ENCODE results near the gene RARB. TPM values are rescaled to one million over a fixed set of nuclear protein-coding genes. Genes with fewer than 3 reads are reported as not detected.

The RARB gene
- total and polyA plus RNA-seq, 2 of the 13 experiments (the other 11 are each of a cell fraction or from before 2014, with no cell fraction given), result 0.16 TPM; not detected in 1

DNA sequence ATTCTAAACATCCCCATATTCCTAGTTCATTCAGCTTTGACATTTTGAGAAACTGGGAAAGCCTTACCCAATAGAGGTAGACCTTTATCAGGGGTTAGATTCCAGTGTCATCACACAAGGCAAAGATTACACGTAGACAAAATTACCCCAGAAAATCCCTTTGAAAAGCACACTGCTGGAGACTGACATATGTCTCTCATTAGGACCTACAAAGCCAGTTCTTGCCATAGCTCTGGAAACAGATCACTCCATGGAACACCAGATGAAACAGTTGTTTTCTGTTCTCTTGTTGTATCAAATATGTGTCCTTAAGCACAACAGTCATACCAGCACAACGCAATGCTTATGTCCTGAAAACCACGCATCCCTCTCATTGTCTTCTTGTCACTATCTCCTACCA, 44.7 kb downstream of the RARB start:
- WGBS (ENCODE audit: low lambda C conversion rate), result 72% methylated on average over 3 of the region's 3 CpGs
- H3K27me3 ChIP-seq (ENCODE audit: control insufficient read depth in 1 of 2, insufficient read depth in 2 of 2, low read length in 2 of 2), result no peaks in the 10 kb centered on the region
- ChIA-PET POLR2A (no interaction called here), CTCF (ENCODE audit: low intra/inter-chr PET ratio, low total read pairs) (no interaction called here)
- H3K36me3 ChIP-seq (replicated peaks in 1 of 2; ENCODE audit: control insufficient read depth in 1 of 2, insufficient read depth in 2 of 2, low read length in 2 of 2), result no peaks in the 10 kb centered on the region
- H3K9me3 ChIP-seq (ENCODE audit: low read length), result no peaks in the 10 kb centered on the region
- no peak overlapping the region for H3K9ac ChIP-seq (ENCODE audit: insufficient read depth, low read depth, low read length)
- no peak overlapping the region for H3K27ac ChIP-seq (ENCODE audit: extremely low read length, insufficient read depth, low read length)
- intact Hi-C loops (cut with micrococcal nuclease; ENCODE audit: unreplicated experiment) (no loop called here), in situ Hi-C loops (cut with HindIII; ENCODE audit: extremely low pct_ligation_motif_present, low pct_unique_long_range_greater_than_20kb) (no loop called here)
- no TSS peak for BruUV-seq (replicated peaks)
- no peak overlapping the region for H3K4me3 ChIP-seq (replicated peaks in 1 of 3; ENCODE audit: insufficient read depth in 1 of 3, low read depth in 2 of 3, low read length in 3 of 3)
- no peaks in the 10 kb centered on the region for H4K20me1 ChIP-seq (ENCODE audit: insufficient read depth, low read length)
- H3K79me2 ChIP-seq (ENCODE audit: insufficient read depth, low read length), result no peaks in the 10 kb centered on the region
- no peak for FAIRE-seq
- H2AFZ ChIP-seq (ENCODE audit: low read length), result no peak overlapping the region
- no peak overlapping the region for H3K4me2 ChIP-seq (ENCODE audit: low read depth, low read length)
- no peaks in the 10 kb centered on the region for H3K4me1 ChIP-seq (ENCODE audit: insufficient read depth, low read length)
- ATAC-seq, result no peak
- DNase-seq (ENCODE audit: low spot score), result no peak
- no peak for TF ChIP-seq SMAD9 (CRISPR knock-in tag; IDR thresholded peaks at IDR 0.05)
- TF ChIP-seq IRF2 (CRISPR knock-in tag; IDR thresholded peaks at IDR 0.05), result no peak
- no peak for TF ChIP-seq ZNF589 (CRISPR knock-in tag; conservative IDR thresholded peaks at IDR 0.05)
- TF ChIP-seq NR1H2 (CRISPR knock-in tag; IDR thresholded peaks at IDR 0.05; ENCODE audit: borderline replicate concordance, low read depth), result no peak
- TF ChIP-seq, protein P1, sequence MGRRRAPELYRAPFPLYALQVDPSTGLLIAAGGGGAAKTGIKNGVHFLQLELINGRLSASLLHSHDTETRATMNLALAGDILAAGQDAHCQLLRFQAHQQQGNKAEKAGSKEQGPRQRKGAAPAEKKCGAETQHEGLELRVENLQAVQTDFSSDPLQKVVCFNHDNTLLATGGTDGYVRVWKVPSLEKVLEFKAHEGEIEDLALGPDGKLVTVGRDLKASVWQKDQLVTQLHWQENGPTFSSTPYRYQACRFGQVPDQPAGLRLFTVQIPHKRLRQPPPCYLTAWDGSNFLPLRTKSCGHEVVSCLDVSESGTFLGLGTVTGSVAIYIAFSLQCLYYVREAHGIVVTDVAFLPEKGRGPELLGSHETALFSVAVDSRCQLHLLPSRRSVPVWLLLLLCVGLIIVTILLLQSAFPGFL (CRISPR knock-in tag; IDR thresholded peaks at IDR 0.05), result no peak
- TF ChIP-seq ZNF251 (CRISPR knock-in tag; IDR thresholded peaks at IDR 0.05), result no peak
- TF ChIP-seq SYNCRIP (IDR thresholded peaks at IDR 0.05; ENCODE audit: insufficient read depth, low read depth, low read length), result no peak
- TF ChIP-seq ZFAT (CRISPR knock-in tag; conservative IDR thresholded peaks at IDR 0.05), result no peak
- TF ChIP-seq, protein P2, sequence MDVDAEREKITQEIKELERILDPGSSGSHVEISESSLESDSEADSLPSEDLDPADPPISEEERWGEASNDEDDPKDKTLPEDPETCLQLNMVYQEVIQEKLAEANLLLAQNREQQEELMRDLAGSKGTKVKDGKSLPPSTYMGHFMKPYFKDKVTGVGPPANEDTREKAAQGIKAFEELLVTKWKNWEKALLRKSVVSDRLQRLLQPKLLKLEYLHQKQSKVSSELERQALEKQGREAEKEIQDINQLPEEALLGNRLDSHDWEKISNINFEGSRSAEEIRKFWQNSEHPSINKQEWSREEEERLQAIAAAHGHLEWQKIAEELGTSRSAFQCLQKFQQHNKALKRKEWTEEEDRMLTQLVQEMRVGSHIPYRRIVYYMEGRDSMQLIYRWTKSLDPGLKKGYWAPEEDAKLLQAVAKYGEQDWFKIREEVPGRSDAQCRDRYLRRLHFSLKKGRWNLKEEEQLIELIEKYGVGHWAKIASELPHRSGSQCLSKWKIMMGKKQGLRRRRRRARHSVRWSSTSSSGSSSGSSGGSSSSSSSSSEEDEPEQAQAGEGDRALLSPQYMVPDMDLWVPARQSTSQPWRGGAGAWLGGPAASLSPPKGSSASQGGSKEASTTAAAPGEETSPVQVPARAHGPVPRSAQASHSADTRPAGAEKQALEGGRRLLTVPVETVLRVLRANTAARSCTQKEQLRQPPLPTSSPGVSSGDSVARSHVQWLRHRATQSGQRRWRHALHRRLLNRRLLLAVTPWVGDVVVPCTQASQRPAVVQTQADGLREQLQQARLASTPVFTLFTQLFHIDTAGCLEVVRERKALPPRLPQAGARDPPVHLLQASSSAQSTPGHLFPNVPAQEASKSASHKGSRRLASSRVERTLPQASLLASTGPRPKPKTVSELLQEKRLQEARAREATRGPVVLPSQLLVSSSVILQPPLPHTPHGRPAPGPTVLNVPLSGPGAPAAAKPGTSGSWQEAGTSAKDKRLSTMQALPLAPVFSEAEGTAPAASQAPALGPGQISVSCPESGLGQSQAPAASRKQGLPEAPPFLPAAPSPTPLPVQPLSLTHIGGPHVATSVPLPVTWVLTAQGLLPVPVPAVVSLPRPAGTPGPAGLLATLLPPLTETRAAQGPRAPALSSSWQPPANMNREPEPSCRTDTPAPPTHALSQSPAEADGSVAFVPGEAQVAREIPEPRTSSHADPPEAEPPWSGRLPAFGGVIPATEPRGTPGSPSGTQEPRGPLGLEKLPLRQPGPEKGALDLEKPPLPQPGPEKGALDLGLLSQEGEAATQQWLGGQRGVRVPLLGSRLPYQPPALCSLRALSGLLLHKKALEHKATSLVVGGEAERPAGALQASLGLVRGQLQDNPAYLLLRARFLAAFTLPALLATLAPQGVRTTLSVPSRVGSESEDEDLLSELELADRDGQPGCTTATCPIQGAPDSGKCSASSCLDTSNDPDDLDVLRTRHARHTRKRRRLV (CRISPR knock-in tag; IDR thresholded peaks at IDR 0.05), result no peak
- TF ChIP-seq PHF5A (CRISPR knock-in tag; IDR thresholded peaks at IDR 0.05; ENCODE audit: low read depth, unreplicated experiment), result no peak
- TF ChIP-seq ZNF501 (CRISPR knock-in tag; IDR thresholded peaks at IDR 0.05), result no peak
- no peak for TF ChIP-seq SRY (CRISPR knock-in tag; IDR thresholded peaks at IDR 0.05)
- TF ChIP-seq ELF4 (CRISPR knock-in tag; IDR thresholded peaks at IDR 0.05; ENCODE audit: borderline replicate concordance), result no peak
- TF ChIP-seq ZNF260 (CRISPR knock-in tag; IDR thresholded peaks at IDR 0.05; ENCODE audit: borderline replicate concordance, low read depth), result no peak
- TF ChIP-seq, protein P3, sequence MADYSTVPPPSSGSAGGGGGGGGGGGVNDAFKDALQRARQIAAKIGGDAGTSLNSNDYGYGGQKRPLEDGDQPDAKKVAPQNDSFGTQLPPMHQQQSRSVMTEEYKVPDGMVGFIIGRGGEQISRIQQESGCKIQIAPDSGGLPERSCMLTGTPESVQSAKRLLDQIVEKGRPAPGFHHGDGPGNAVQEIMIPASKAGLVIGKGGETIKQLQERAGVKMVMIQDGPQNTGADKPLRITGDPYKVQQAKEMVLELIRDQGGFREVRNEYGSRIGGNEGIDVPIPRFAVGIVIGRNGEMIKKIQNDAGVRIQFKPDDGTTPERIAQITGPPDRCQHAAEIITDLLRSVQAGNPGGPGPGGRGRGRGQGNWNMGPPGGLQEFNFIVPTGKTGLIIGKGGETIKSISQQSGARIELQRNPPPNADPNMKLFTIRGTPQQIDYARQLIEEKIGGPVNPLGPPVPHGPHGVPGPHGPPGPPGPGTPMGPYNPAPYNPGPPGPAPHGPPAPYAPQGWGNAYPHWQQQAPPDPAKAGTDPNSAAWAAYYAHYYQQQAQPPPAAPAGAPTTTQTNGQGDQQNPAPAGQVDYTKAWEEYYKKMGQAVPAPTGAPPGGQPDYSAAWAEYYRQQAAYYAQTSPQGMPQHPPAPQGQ (CRISPR knock-in tag; IDR thresholded peaks at IDR 0.05; ENCODE audit: borderline replicate concordance), result no peak
- TF ChIP-seq, protein P4, sequence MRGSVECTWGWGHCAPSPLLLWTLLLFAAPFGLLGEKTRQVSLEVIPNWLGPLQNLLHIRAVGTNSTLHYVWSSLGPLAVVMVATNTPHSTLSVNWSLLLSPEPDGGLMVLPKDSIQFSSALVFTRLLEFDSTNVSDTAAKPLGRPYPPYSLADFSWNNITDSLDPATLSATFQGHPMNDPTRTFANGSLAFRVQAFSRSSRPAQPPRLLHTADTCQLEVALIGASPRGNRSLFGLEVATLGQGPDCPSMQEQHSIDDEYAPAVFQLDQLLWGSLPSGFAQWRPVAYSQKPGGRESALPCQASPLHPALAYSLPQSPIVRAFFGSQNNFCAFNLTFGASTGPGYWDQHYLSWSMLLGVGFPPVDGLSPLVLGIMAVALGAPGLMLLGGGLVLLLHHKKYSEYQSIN (CRISPR knock-in tag; IDR thresholded peaks at IDR 0.05; ENCODE audit: borderline replicate concordance), result no peak

Data from HepG2 (cell line).